Mesothelial cell of epicardium (in vitro differentiated cells): Measurements from ENCODE around the gene SET. TPM values are rescaled to one million over a fixed set of nuclear protein-coding genes. Genes with fewer than 3 reads are reported as not detected.

ENCODE experiments used
- DNase-seq, 2 experiments: peaks; one replicate each; pipeline ENCODE4 v3.0.0; 2021; ENCODE audit warnings: low spot score in 2 of 2; ENCODE audit not compliant: unreplicated experiment in 2 of 2
- H3K27ac Mint-ChIP-seq: 2 replicates; pipeline ENCODE4 v1.8.0; 2021; ENCODE audit warnings: mixed read lengths
- H3K27me3 Mint-ChIP-seq: 2 replicates; pipeline ENCODE4 v1.8.0; 2021; ENCODE audit warnings: low read depth, mixed read lengths
- H3K36me3 Mint-ChIP-seq: 2 replicates; pipeline ENCODE4 v1.8.0; 2021; ENCODE audit warnings: mixed read lengths
- H3K4me1 Mint-ChIP-seq: 2 replicates; pipeline ENCODE4 v1.8.0; 2021; ENCODE audit warnings: mixed read lengths
- H3K4me3 Mint-ChIP-seq: 2 replicates; pipeline ENCODE4 v1.8.0; 2021; ENCODE audit warnings: mild to moderate bottlenecking, moderate library complexity, mixed read lengths
- H3K9me3 Mint-ChIP-seq: 2 replicates; pipeline ENCODE4 v1.8.0; 2021; ENCODE audit warnings: mixed read lengths
- total RNA-seq: library from RNA; stranded (reverse); gene quantifications from 3 replicates; pipeline ENCODE4 v1.2.1, GENCODE V29; 2021
- TF ChIP-seq, protein P1 (sequence below): fragments of 200-600 bp; sonication (generic); IDR thresholded peaks from one replicate; pipeline ENCODE4 v1.5.0; 2021; ENCODE audit warnings: antibody characterized with exemption; ENCODE audit not compliant: unreplicated experiment

The SET gene
- total RNA-seq, 1 donor from 2014 or later, result 471 TPM

DNA sequence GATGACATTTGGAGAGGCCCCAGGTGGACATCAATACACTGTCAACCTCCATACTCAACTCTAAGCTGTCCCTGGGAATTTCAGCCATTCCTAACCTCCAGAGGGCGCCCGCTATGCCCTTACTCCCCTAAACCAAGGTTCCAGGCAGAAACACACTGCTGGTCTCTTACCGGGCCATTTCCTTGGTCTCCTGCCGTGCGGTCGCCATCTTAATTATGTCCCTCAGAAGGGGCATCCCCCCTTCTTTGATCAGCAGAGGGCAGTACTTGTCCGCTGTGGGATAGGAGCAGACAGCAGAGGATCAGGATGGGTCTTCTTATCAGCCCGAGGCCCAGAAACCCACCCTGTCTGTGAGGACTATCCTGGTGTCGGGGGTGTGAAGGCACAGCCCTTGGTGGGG is 44.2 kb downstream of the SET start:
- H3K9me3 Mint-ChIP-seq, result no peaks in the 10 kb centered on the region
- H3K4me3 Mint-ChIP-seq, result peak overlapping the region; percentile 46
- no peaks in the 10 kb centered on the region for H3K27me3 Mint-ChIP-seq
- TF ChIP-seq, protein P1, sequence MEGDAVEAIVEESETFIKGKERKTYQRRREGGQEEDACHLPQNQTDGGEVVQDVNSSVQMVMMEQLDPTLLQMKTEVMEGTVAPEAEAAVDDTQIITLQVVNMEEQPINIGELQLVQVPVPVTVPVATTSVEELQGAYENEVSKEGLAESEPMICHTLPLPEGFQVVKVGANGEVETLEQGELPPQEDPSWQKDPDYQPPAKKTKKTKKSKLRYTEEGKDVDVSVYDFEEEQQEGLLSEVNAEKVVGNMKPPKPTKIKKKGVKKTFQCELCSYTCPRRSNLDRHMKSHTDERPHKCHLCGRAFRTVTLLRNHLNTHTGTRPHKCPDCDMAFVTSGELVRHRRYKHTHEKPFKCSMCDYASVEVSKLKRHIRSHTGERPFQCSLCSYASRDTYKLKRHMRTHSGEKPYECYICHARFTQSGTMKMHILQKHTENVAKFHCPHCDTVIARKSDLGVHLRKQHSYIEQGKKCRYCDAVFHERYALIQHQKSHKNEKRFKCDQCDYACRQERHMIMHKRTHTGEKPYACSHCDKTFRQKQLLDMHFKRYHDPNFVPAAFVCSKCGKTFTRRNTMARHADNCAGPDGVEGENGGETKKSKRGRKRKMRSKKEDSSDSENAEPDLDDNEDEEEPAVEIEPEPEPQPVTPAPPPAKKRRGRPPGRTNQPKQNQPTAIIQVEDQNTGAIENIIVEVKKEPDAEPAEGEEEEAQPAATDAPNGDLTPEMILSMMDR, result peak; percentile 46
- H3K36me3 Mint-ChIP-seq, result peaks cover 13% of the 10 kb centered on the region
- peaks cover 4% of the 10 kb centered on the region for H3K4me1 Mint-ChIP-seq
- peak; percentile 47 to 74 for DNase-seq
- H3K27ac Mint-ChIP-seq, result peak overlapping the region; percentile 94

DNA sequence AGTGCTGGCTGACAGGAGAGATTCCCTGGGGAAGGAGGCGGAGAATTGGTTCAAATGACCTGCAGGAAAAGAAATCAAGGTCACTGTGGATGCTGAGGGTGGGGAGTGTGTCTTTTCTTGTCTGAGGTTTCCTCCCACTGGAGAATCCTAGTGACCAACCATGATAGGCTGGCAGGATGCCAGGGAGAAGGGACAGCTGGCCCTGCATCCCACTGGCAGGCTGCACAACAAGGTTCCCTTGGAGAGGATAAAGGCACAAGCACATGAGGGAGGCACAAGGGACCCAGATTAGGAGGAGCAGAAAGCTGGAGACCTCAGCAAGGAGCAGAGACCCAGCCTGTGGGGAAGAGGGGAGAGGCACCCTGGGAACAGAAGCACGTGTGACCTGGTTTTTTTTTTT is 46.4 kb downstream of the SET start:
- no peaks in the 10 kb centered on the region for H3K27me3 Mint-ChIP-seq
- H3K27ac Mint-ChIP-seq, result no peak overlapping the region
- H3K4me1 Mint-ChIP-seq, result peaks cover 4% of the 10 kb centered on the region
- TF ChIP-seq, protein P1, result no peak
- H3K9me3 Mint-ChIP-seq, result no peaks in the 10 kb centered on the region
- peaks cover 20% of the 10 kb centered on the region for H3K36me3 Mint-ChIP-seq
- no peak overlapping the region for H3K4me3 Mint-ChIP-seq
- no peak for DNase-seq

DNA sequence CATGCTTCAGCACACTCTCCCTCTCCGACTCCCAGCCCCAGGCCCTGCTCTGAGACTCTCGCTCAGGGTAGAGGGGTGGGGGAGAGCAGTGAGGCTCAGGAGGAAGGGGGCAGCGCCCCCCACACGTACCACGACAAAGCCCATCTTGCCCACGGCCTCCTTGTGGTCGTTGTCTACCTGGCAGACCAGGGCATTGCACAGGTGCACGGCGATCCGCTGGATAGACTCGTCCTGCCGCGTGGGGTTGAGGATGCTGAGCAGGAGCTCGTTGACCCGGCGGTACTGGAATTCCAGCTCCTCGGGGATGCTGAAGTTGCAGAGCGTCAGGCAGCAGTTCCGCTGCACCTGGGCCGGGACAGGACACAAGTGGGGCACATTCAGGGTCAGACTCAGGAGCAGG is 53.4 kb downstream of the SET start:
- no peak for DNase-seq
- H3K9me3 Mint-ChIP-seq, result no peaks in the 10 kb centered on the region
- H3K4me3 Mint-ChIP-seq, result no peak overlapping the region
- no peaks in the 10 kb centered on the region for H3K4me1 Mint-ChIP-seq
- TF ChIP-seq, protein P1, result no peak
- H3K27me3 Mint-ChIP-seq, result no peaks in the 10 kb centered on the region
- no peak overlapping the region for H3K27ac Mint-ChIP-seq
- H3K36me3 Mint-ChIP-seq, result peaks cover 23% of the 10 kb centered on the region

DNA sequence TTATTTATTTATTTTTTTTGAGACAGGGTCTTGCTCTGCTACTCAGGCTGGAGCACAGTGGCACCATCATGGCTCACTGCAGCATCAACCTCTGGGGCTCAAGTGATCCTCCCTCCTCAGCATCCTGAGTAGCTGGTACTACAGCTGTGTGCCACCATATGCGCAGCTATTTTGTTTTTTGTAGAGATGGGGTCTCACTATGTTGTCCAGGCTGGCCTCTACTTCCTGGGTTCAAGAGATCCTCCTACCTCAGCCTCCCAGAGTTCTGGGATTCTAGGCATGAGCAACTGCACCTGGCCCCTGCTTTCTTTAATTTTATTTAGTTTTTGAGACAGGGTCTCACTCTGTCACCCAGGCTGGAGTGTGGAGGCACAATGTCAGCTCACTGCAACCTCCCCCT is 54.4 kb downstream of the SET start:
- Mint-ChIP-seq H3K9me3 (no peaks in the 10 kb centered on the region), H3K27ac (no peak overlapping the region), H3K27me3 (no peaks in the 10 kb centered on the region), H3K36me3 (peaks cover 20% of the 10 kb centered on the region), H3K4me3 (no peak overlapping the region), H3K4me1 (no peaks in the 10 kb centered on the region)
- TF ChIP-seq, protein P1, result no peak
- no peak for DNase-seq

Other genes with a start within 250 kb of the SET start
- 41.2 to 42.4 TPM (median 42.0 TPM) in 3 replicates for gene ODF2, start 233.2 kb upstream of the SET start, total RNA-seq
- 15.6 to 16.8 TPM (median 16.7 TPM) in 3 replicates for gene GLE1, start 184.5 kb upstream of the SET start, total RNA-seq
- gene SPTAN1, start 136.6 kb upstream of the SET start, total RNA-seq, result 441 to 458 TPM (median 442 TPM) in 3 replicates
- 35.2 to 38.3 TPM (median 37.2 TPM) in 3 replicates for gene DYNC2I2, start 32.4 kb upstream of the SET start, total RNA-seq
- gene PKN3, start 13.3 kb downstream of the SET start, total RNA-seq, result 5.2 to 6.6 TPM (median 5.9 TPM) in 3 replicates
- gene ZDHHC12, start 34.9 kb downstream of the SET start, total RNA-seq, result 20.7 to 22.6 TPM (median 21.6 TPM) in 3 replicates
- gene ZER1, start 82.7 kb downstream of the SET start, total RNA-seq, result 37.2 to 39.0 TPM (median 38.7 TPM) in 3 replicates
- gene TBC1D13, start 98.0 kb downstream of the SET start, total RNA-seq, result 34.9 to 37.8 TPM (median 35.4 TPM) in 3 replicates
- gene ENDOG, start 129.3 kb downstream of the SET start, total RNA-seq, result 9.8 to 10.4 TPM (median 10.1 TPM) in 3 replicates
- 34.6 to 44.8 TPM (median 38.1 TPM) in 3 replicates for gene SPOUT1, start 140.6 kb downstream of the SET start, total RNA-seq
- gene KYAT1, start 192.7 kb downstream of the SET start, total RNA-seq, result 6.6 to 9.2 TPM (median 8.0 TPM) in 3 replicates
- gene LRRC8A, start 192.9 kb downstream of the SET start, total RNA-seq, result 33.9 to 35.9 TPM (median 34.6 TPM) in 3 replicates
- 22.2 to 25.4 TPM (median 24.3 TPM) in 3 replicates for gene PHYHD1, start 231.8 kb downstream of the SET start, total RNA-seq